Common myeloid progenitor, CD34-positive (primary cell): ENCODE results near the gene RSPH9.

ENCODE experiments used
- CTCF ChIA-PET: fragments of 350-600 bp; sonication (Branson Sonifier 250); formaldehyde crosslinking; loops from one replicate; lab custom pipeline; 2021; ENCODE audit warnings: antibody characterized with exemption; lab: Charles Lee
- POLR2A ChIA-PET: fragments of 350-600 bp; sonication (Branson Sonifier 250); formaldehyde crosslinking; loops from one replicate; lab custom pipeline; 2021; ENCODE audit warnings: antibody characterized with exemption; lab: Charles Lee
- DNase-seq, 3 donors: peaks; one replicate each; pipeline versions ENCODE4 v3.0.0 to v3.0.0-alpha.2; 2013
- H3K27ac ChIP-seq, 2 experiments: 1 replicate in 1 of 2; 2 replicates in 1 of 2; pipeline ENCODE4 v1.7.0; 2013; ENCODE audit warnings: inconsistent platforms in 2 of 2, low read length in 2 of 2, mild to moderate bottlenecking in 2 of 2, low read depth in 1 of 2, moderate library complexity in 1 of 2; ENCODE audit not compliant: severe bottlenecking in 2 of 2, insufficient read depth in 1 of 2, poor library complexity in 1 of 2
- H3K27me3 ChIP-seq, 5 experiments: replicated peaks in 2 of 5; 1 replicate in 3 of 5; 2 replicates in 2 of 5; pipeline versions ENCODE4 v1.6.1 to v1.7.0; 2013; ENCODE audit warnings: low read length in 4 of 5, mild to moderate bottlenecking in 2 of 5, moderate library complexity in 2 of 5, inconsistent platforms in 1 of 5; ENCODE audit not compliant: insufficient read depth in 5 of 5, control insufficient read depth in 4 of 5
- H3K36me3 ChIP-seq, 4 experiments: 1 replicate in 2 of 4; 2 replicates in 2 of 4; pipeline versions ENCODE4 v1.6.1 to v1.7.0; 2013; ENCODE audit warnings: low read length in 3 of 4, control low read depth in 1 of 4, mild to moderate bottlenecking in 1 of 4; ENCODE audit not compliant: control insufficient read depth in 4 of 4, insufficient read depth in 4 of 4
- H3K4me1 ChIP-seq, 4 experiments: 1 replicate in 3 of 4; 2 replicates in 1 of 4; pipeline versions ENCODE4 v1.6.1 to v1.7.1; 2013; ENCODE audit warnings: low read length in 3 of 4, mild to moderate bottlenecking in 3 of 4, control low read depth in 1 of 4, inconsistent platforms in 1 of 4, moderate library complexity in 1 of 4; ENCODE audit not compliant: control insufficient read depth in 4 of 4, insufficient read depth in 4 of 4; ENCODE audit errors: control extremely low read depth in 1 of 4
- H3K4me3 ChIP-seq, 7 experiments: 1 replicate in 4 of 7; 2 replicates in 3 of 7; pipeline versions ENCODE4 v1.5.1 to v1.7.0; 2013; ENCODE audit warnings: mild to moderate bottlenecking in 7 of 7, low read length in 6 of 7, moderate library complexity in 6 of 7, inconsistent platforms in 2 of 7, low read depth in 2 of 7, control low read depth in 1 of 7; ENCODE audit not compliant: insufficient read depth in 4 of 7, control insufficient read depth in 1 of 7; ENCODE audit errors: extremely low read depth in 1 of 7
- H3K9me3 ChIP-seq, 5 experiments: 1 replicate in 4 of 5; 2 replicates in 1 of 5; pipeline versions ENCODE4 v1.6.1 to v1.7.1; 2013; ENCODE audit warnings: low read length in 4 of 5, mild to moderate bottlenecking in 2 of 5, inconsistent platforms in 1 of 5, low read depth in 1 of 5, moderate library complexity in 1 of 5; ENCODE audit not compliant: control insufficient read depth in 4 of 5, insufficient read depth in 2 of 5; ENCODE audit errors: control extremely low read depth in 1 of 5
- WGBS: methylation state at CpG from one replicate; pipeline ENCODE4 v1.1.5; 2013; ENCODE audit not compliant: insufficient coverage; 5-methylcytosine and 5-hydroxymethylcytosine counted together

The RSPH9 gene

GRCh38 chr6:43671011-43671800 lies 26.4 kb downstream of the RSPH9 start:
- Histone ChIP-seq H3K27ac (no peak overlapping the region), H3K36me3 (peaks cover 13 to 55% (median 48%) of the 10 kb centered on the region in 4 experiments), H3K9me3 (no peaks in the 10 kb centered on the region), H3K27me3 (no peaks in the 10 kb centered on the region), H3K4me3 (no peak overlapping the region), H3K4me1 (peaks cover 0 to 18% (median 14%) of the 10 kb centered on the region in 4 experiments)
- ChIA-PET POLR2A (no interaction called here), CTCF (interaction anchor here (0.8 to 9.1 kb wide), 10 partner anchors 17 to 406 kb away, joined by 3 to 89 read pairs (median 4); no protein-coding TSS in a partner anchor)
- DNase-seq, result no peak
- WGBS, result 94% methylated on average over 7 of the region's 8 CpGs

GRCh38 chr6:43671801-43672690 lies 27.2 kb downstream of the RSPH9 start:
- Histone ChIP-seq H3K4me1 (peaks cover 0 to 18% (median 13%) of the 10 kb centered on the region in 4 experiments), H3K4me3 (no peak overlapping the region), H3K9me3 (no peaks in the 10 kb centered on the region), H3K36me3 (peaks cover 13 to 63% (median 56%) of the 10 kb centered on the region in 4 experiments), H3K27ac (no peak overlapping the region), H3K27me3 (no peaks in the 10 kb centered on the region)
- CTCF ChIA-PET, result interaction anchor here (0.9 to 9.1 kb wide), 7 partner anchors 16 to 405 kb away, joined by 3 to 89 read pairs (median 5); no protein-coding TSS in a partner anchor
- POLR2A ChIA-PET, result no interaction called here
- WGBS, result 95% methylated on average over 14 of the region's 16 CpGs
- DNase-seq, result no peak

- H3K4me3 ChIP-seq, result no peak overlapping the region
- H3K9me3 ChIP-seq, result no peaks in the 10 kb centered on the region
- peaks cover 0 to 12% (median 0%) of the 10 kb centered on the region in 4 experiments for H3K4me1 ChIP-seq
- peaks cover 18 to 78% (median 71%) of the 10 kb centered on the region in 4 experiments for H3K36me3 ChIP-seq
- 98% methylated on average over 14 of the region's 15 CpGs for WGBS
- DNase-seq, result no peak
- ChIA-PET POLR2A (no interaction called here), CTCF (interaction anchor here (0.7 to 1.9 kb wide), 4 partner anchors 9 to 278 kb away, joined by 3 to 5 read pairs (median 4); no protein-coding TSS in a partner anchor)
- no peaks in the 10 kb centered on the region for H3K27me3 ChIP-seq
- H3K27ac ChIP-seq, result no peak overlapping the region
These were observed 28.7 kb downstream of the RSPH9 start for GRCh38 chr6:43673444-43674084.

- H3K36me3 ChIP-seq, result peaks cover 26 to 85% (median 77%) of the 10 kb centered on the region in 4 experiments
These were observed 29.5 kb downstream of the RSPH9 start for GRCh38 chr6:43674291-43674690.

GRCh38 chr6:43674921-43675320 lies 30.1 kb downstream of the RSPH9 start:
- no peaks in the 10 kb centered on the region for H3K9me3 ChIP-seq
- peaks cover 0 to 10% (median 0%) of the 10 kb centered on the region in 4 experiments for H3K4me1 ChIP-seq
- no peak overlapping the region for H3K27ac ChIP-seq
- 99% methylated on average over 8 of the region's 8 CpGs for WGBS
- CTCF ChIA-PET, result interaction anchor here (0.9 to 1.1 kb wide), 2 partner anchors 10 to 181 kb away, joined by 4 to 5 read pairs; no protein-coding TSS in a partner anchor
- H3K36me3 ChIP-seq, result peaks cover 29 to 92% (median 81%) of the 10 kb centered on the region in 4 experiments
- H3K4me3 ChIP-seq, result no peak overlapping the region
- no peaks in the 10 kb centered on the region for H3K27me3 ChIP-seq
- no peak for DNase-seq
- POLR2A ChIA-PET, result no interaction called here

More at GRCh38 chr6:43674291-43674690, 29.5 kb downstream of the RSPH9 start:
- no peak overlapping the region for H3K4me3 ChIP-seq
- H3K4me1 ChIP-seq, result peaks cover 0 to 12% (median 0%) of the 10 kb centered on the region in 4 experiments
- no CpG with 5 or more reads among the region's 2 CpGs for WGBS
- no peak overlapping the region for H3K27ac ChIP-seq
- DNase-seq, result no peak
- ChIA-PET POLR2A (no interaction called here), CTCF (interaction anchor here (0.9 to 1.5 kb wide), 2 partner anchors 9 to 277 kb away, joined by 4 read pairs; no protein-coding TSS in a partner anchor)
- H3K27me3 ChIP-seq, result no peaks in the 10 kb centered on the region
- H3K9me3 ChIP-seq, result no peaks in the 10 kb centered on the region

- 93% methylated on average over 5 of the region's 7 CpGs for WGBS
These were observed 32.2 kb downstream of the RSPH9 start for GRCh38 chr6:43676962-43677606.

More at GRCh38 chr6:43676962-43677606, 32.2 kb downstream of the RSPH9 start:
- no peak overlapping the region for H3K27ac ChIP-seq
- POLR2A ChIA-PET, result no interaction called here
- H3K4me3 ChIP-seq, result no peak overlapping the region
- peaks cover 32 to 93% (median 75%) of the 10 kb centered on the region in 4 experiments for H3K36me3 ChIP-seq
- H3K4me1 ChIP-seq, result no peaks in the 10 kb centered on the region
- CTCF ChIA-PET, result interaction anchor here (0.9 to 9.5 kb wide), 3 partner anchors 10 to 11 kb away, joined by 3 to 64 read pairs (median 3); no protein-coding TSS in a partner anchor
- H3K27me3 ChIP-seq, result no peaks in the 10 kb centered on the region
- DNase-seq, result no peak
- H3K9me3 ChIP-seq, result no peaks in the 10 kb centered on the region
